ENCODE results near the gene CCDC141.

- TF ChIP-seq, protein P1, sequence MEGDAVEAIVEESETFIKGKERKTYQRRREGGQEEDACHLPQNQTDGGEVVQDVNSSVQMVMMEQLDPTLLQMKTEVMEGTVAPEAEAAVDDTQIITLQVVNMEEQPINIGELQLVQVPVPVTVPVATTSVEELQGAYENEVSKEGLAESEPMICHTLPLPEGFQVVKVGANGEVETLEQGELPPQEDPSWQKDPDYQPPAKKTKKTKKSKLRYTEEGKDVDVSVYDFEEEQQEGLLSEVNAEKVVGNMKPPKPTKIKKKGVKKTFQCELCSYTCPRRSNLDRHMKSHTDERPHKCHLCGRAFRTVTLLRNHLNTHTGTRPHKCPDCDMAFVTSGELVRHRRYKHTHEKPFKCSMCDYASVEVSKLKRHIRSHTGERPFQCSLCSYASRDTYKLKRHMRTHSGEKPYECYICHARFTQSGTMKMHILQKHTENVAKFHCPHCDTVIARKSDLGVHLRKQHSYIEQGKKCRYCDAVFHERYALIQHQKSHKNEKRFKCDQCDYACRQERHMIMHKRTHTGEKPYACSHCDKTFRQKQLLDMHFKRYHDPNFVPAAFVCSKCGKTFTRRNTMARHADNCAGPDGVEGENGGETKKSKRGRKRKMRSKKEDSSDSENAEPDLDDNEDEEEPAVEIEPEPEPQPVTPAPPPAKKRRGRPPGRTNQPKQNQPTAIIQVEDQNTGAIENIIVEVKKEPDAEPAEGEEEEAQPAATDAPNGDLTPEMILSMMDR (IDR thresholded peaks at IDR 0.05) = no peak
- no peak for TF ChIP-seq POLR2A (IDR thresholded peaks at IDR 0.05)
- TF ChIP-seq EP300 (IDR thresholded peaks at IDR 0.05) = no peak
- TF ChIP-seq POLR2AphosphoS5 (IDR thresholded peaks at IDR 0.05) = no peak
These were observed 52.9 kb downstream of the CCDC141 start for GRCh38 chr2:178997067-178997466.
